CD4-positive, alpha-beta T cell treated with Interleukin-1 beta for 1 hour (primary cell): ENCODE measurements around the gene KRTAP10-1.
"Not testable (repeated sequence)": the region's sequence is repeated elsewhere in the genome, so short reads cannot be mapped to it uniquely, and the experiment has no call there.

ENCODE experiments used
- DNase-seq, 2 donors: peaks; one replicate each; pipeline ENCODE4 v3.0.0-alpha.2; 2020 to 2022

Gene KRTAP10-1

DNA sequence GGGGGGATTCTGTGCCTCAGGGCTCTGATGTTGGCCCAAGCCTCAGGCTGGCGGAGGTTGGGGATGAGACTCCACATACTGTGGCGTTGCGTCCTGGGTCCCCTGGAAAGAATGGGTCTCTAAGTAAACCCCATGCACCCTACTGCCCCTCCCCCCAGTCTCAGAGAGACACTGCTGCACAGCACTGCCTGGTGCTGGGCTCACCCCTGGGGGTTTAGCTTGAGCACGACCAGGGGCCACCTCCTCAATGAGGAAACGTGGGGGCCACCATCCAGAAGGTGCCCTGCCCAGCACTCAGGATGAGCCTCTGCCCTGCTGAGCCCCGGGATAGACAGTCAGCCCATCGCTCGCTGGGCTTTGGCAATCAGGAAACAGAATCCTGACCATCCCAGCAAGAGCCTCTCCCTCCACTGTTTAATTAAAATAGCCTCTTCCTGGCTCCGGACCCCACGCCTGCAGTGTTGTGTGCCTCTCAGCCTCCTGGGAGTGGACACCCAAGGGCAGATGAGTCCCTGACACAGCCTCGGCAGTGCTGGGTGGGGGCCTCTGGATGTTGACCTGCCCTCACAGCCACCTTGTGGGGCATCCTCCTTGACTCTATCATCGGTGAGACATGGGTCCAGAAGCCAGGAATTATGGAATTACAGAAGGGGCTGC is 30.0 kb upstream of the KRTAP10-1 start:
- DNase-seq = no peak

DNA sequence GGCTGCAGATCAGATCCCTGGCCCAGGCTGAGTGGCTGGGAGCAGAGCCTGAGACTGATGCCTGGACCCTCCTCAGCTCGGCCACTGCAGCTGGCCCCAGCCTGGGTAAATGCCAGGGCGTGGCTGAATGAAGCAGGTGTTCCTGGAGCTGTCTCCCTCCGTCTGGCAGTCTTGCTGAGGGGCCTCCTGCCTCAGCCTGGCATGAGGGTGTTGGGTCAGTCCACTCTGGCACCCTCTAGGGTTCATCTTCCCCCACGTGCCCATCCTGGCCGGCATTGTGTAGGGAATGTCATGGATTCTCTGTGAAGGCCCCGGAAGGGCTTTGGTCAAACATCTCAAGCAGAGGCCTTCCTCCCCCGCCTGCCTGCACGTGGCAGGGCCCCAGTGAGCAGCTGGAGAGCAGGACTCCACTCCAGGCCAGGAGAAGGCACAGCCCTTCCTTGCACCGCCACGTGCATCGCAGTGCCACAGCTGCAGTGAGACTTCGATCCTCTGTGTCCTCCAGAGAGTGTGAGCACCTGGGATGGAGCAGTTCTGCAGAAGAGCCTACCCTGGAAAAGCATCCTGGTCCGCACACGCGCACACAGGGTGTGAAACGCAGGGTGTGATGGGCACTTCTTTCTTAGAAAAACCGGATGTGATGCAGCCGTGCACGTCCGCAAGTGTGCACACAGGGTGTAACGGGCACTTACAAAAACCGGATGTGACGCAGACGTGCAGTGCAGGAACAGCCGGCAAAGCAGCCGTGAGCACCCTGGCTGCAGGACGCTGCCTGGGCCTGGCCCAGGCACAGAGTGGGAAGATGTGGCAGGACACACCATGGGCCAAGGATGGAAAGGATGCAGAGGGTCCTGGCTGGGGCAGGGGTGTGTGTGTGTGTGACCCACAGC is 28.9 kb upstream of the KRTAP10-1 start:
- DNase-seq = no peak

DNA sequence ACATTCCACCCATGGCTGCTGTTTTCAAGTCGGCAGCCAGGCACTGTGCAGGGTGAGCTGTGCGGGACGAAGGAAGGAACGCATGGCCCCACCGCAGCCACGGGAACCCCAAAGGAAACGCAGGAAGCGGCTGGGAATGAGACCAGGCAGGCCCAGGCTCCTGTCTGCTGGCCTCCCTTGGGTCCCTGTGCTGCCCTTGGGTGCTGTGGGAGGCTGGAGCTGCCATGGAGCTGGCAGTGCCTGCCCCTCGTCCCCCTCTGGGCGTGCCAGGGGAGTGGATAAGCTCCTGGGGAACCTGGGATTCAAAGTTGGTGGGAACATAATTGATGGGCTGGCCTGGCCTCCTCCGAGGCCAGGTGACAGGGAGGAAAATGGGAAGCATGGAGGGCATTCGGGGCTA is 28.3 kb upstream of the KRTAP10-1 start:
- DNase-seq = no peak

DNA sequence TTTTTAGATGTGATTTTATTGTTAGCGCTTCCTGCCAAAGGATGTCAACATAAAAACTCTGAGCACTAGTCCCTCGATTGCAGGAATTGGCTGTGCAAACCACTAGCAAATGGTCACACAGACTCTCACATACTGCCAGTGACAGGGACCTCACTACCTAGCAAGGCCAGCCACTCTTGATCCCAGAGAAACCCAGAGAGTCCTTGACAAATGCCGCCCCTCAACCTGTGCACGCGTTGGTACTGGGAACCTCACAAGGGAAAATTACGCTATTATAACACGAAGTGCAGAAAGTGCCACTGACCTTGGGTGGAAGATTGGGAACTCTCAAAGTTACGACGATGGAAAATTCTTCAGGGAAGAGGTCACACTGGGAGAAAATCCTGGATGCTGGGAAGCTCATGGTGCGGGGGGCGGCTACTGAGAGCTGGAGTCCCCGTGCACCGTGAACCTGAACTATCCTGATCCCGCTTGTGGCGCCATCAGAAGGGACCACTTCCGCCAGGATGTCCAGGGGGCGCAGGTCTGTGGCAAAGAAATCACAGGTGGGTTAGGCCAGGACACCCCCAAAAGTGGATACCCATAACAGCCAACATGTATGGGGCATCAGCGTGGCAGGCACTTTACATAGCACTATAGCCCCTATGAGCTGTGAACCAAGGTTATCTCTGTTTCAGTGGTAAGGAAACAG is 27.6 kb upstream of the KRTAP10-1 start:
- no peak for DNase-seq

DNA sequence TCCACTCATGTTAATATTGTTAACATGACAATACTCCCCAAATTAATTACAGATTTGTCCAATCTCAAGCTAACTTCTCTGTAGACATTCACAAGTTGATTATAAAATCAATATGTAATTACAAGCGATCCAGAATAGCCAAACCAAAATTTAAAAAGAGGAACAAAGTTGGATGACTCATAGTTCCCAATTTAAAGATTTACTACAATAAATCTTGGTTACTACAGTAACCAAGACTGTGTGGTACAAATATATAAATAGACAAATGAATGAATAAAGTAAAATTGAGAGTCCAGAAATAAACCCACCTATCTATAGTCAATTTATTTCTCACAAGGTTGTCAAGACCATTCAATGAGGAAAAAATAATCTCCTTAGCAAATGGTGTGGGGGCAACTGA is 26.4 kb upstream of the KRTAP10-1 start:
- no peak for DNase-seq

DNA sequence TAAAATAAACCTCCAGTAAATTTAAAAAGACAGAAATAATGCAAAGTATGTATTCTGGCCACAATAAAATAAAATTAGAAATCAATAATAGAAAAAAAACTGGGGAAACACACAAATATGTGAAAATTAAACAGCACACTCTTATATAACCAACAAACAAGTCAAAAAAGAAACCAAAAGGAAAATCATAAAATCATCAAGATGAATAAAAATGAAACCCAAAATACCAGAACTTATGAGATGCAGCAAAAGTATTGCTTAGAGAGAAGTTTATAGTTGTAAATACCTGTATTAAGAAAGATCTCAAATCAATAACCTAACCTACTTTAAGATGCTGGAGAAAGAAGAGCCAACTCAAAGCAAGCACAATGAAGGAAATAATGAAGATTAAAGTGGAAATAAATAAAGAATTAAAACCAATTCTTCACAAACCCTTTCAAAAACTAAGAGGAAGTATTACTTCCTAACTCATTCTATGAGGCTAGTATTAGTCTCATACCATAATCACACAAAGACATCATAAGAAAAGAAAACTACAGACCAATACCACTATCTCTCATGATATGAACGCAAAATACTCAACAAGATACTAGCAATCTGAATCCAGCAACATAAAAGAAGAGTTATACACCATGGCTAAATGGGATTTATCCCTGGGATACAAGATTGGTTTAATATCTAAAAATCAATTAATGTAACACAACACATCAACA is 25.0 kb upstream of the KRTAP10-1 start:
- no peak for DNase-seq

DNA sequence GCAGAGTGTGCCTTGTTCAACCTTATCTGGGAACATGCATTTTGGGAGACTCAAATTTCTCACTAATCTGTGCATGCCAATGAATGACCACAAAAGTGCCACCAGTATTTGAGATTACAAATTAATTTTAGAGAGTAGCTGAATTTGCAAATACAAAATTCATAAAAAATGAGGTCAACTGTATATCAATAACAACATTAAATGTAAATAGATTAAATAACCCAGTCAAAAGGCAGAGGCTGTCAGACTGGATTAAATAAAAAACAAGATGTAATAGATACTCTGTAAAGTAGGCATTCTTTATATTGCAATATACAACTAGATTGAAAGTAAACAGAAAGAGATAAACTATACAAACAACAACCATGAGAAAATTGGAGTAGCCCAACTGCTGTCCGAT is 24.1 kb upstream of the KRTAP10-1 start:
- DNase-seq = no peak

DNA sequence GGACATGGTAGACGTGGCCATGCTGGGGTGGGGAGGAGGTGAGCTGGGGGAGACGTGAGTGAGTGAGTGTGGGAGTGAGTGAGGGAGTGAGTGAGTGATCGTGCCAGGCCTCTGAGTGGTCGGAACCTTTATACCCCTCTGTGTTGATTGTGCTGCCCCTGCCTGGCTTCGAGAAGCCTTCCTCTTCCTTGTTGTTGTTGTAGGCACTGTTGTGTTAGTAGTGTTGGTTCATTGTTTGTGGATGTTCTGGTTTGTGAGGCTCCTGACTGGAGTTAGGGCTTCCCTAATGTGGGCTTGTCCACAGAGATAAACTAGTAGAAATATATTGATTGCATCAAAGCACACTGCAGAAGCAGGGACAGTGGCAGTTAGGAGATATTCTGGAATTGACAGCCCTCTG is 18.7 kb upstream of the KRTAP10-1 start, which contains the start of gene KRTAP10-3:
KRTAP10-3 (minus strand) TSS at position 101 of the 400 bp plus-strand sequence; CDS start at position 21, 80 bp downstream.
- DNase-seq = no peak

DNA sequence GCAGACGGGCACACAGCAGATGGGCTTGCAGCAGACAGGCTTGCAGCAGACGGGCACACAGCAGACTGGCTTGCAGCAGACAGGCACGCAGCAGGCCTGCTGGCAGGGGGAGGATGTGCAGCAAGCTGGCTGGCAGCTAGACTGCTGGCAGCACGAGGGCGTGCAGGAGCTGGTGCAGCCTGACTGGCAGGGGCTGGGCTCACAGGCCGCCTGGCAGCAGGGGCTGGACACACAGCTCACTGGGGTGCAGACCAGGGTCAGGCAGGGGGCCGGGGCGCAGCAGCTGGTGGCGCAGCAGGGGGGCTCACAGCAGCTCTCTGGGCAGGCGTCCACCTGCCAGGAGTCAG is 18.3 kb upstream of the KRTAP10-1 start:
- not testable (repeated sequence) for DNase-seq

DNA sequence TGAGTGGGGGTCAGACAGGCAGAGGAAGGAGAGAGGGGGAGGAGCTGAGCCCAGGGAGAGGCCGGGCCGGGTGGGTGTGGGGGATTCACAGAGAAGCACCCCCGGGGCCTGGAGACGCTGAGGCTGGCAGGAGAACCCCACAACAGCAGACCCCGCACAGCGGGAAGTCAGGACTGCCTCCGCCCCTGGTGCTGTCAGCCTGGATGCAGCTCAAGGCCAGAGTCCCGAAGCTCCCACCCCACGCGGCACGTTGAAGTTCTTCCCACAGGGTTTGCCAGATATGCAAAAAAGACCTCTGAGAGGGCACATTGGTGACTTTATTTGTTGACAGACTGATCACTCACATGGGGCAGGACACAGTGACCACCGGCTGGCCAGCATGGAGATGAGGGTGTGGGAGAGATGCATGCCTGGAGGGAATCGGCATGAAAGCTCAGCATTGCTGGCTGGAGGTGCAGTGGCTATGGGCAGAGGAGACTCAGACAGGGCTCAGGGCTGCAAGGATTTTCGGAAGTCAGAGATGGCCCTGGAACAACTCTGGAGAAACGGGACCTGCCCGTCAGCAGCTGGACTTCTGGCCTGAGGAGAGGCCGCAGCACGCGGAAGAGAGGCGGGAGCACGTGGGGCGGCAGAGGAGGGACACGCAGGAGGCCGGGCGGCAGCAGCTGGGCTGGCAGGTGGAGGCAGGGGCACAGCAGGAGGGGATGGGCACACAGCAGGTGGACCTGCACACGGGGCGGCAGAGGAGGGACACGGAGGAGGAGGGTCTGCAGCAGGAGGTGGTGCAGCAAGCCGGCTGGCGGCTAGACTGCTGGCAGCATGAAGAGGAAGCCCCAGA is 17.7 kb upstream of the KRTAP10-1 start:
- DNase-seq = no peak

DNA sequence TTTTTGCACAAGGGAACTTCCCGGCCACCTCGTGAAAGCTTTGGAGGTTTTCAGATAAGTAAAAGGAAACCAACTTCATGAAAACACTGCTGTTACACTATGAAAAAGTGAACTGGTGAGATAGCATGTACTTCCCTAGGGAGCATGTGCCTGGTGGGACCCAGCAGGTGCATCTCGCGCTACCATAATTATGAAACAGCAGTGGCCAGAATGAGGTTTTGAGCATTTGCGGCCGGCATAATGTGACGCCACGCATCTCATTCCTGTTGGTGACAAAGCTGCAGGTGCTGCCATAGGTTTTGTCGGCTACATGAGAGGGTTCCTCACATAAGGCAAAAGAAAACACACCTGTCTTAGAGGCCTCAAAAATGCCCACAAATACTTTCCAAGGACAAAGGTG is 16.9 kb upstream of the KRTAP10-1 start:
- no peak for DNase-seq

DNA sequence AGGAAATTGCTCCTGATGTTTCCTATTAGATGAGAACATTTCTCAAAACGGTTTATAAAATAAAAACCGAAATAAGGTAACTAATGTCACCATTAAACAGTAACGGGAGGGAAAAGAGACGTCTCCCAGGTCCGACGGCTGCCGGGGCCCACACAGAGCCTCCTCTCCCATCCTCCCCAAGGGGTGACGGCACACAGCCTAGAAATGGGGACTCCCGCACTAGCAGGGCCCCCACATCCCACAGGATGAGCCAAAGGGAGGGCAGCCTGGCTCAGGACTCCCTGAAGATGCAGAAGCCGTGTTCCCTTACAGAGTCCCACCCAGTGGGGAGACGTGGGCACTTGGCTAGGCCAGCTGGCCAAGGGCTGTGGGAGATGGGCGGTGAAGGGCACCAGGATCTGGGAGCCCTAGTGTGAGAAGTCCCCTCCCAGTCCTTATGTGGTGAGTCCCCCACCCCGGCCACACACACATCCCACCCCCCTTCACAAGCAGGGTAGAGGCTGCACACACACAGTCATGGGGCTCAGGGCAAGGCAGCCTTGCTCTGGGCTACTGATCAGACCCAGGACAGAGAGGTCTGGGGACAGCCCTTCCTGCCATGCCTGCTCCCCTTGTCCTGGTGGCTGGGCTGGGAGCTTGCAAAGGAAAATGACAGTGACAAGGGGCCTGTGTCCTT is 15.3 kb upstream of the KRTAP10-1 start:
- no peak for DNase-seq

DNA sequence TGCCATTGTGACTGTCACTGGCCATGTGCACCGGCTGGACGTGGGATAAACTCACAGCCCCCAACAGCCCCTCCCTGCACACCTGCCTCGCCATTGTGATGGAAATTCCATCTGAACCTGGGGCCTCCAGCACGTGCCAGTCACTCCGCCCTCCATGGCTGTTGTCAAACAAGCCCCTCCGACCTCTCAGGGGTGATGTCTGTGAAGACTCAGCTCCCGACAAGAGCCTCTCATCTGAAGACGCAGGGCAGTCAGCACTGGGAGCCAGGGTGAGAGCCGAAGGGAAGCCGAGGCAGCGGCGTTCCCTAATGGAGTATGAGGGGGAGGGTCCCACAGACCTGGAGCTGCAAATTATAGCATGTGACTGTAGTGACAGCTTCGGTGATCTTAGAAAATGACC is 12.7 kb upstream of the KRTAP10-1 start:
- no peak for DNase-seq

DNA sequence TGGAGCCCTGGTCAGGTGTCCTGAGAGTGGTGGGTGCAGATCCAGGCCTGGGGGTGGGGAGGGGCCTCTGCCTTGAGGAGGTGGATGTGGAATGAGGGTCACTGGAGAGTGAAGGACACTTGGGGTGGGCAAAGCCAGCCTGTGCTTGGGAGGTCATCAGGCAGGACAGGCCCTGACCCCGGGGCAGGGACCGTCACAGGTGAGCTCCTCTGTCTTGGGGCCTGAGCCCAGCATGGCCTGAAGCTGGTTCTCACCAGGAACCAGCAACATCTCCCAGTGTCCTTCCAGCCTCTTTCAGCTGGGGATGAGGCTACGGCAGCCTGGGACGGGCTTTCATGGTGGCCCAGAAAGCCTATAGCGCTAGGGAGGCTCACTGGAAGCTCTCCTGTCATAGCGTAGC is 12.1 kb upstream of the KRTAP10-1 start:
- no peak for DNase-seq

DNA sequence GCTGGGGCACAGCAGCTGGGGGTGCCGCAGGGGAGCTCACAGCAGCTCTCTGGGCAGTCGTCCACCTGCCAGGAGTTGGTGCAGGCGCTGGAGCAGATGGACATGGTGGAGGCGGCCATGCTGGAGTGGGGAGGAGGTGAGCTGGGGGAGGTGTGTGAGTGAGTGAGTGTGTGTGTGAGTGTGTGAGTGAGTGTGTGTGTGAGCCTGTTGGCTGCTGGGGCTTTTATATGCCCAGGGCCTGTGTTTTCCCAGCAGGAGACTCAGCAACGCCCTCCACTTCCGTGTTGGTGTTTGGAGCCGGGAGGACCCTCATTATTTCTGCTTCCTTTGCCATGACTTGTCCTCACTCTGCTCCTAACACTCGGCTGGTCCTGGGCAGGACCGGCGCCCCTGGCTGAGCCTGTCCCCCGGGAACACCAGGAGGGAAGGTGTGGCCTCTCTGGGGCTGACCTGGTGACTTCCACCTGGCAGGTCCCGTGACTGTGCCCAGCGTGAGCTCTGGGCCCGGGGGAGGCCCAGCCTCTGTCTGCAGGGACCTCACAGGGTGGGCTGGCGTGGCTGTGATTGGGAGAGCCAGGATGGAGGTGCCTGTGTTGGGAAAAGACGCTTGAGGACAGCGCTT is 11.5 kb upstream of the KRTAP10-1 start, which contains the start of gene KRTAP10-2:
KRTAP10-2 (minus strand) TSS at position 166 of the 622 bp plus-strand sequence; CDS start at position 119, 47 bp downstream.
- no peak for DNase-seq

DNA sequence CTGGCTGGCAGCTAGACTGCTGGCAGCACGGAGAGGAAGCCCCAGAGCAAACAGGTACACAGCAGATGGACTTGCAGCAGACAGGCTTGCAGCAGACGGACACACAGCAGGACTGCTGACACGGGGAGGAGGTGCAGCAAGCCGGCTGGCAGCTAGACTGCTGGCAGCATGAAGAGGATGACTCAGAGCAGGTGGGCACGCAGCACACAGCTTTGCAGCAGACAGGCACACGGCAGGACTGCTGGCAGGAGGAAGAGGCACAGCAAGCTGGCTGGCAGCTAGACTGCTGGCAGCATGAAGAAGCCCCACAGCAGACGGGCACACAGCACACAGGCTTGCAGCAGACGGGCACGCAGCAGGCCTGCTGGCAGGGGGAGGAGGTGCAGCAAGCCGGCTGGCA is 10.8 kb upstream of the KRTAP10-1 start:
- DNase-seq = no peak

DNA sequence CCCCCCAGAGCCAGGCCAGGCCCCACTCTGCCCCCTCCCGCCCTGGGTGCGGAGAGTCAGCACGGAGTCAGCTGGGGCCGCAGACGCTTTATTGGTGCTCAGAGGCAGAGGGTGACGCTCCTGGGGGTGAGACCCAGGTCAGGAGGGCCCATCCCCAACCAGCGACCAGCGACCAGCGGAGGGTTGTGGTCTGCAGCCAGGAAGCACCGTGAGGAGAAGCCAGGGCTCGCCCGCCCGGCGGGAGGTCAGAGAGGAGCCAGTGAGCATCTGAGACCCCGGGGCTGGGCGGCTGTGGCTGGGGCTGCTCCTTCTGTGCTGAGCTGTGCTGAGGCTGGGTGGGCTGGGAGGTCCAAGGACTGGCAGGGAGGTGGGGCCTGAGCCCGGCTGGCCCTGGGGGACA is 10.3 kb upstream of the KRTAP10-1 start:
- DNase-seq = not testable (repeated sequence)

DNA sequence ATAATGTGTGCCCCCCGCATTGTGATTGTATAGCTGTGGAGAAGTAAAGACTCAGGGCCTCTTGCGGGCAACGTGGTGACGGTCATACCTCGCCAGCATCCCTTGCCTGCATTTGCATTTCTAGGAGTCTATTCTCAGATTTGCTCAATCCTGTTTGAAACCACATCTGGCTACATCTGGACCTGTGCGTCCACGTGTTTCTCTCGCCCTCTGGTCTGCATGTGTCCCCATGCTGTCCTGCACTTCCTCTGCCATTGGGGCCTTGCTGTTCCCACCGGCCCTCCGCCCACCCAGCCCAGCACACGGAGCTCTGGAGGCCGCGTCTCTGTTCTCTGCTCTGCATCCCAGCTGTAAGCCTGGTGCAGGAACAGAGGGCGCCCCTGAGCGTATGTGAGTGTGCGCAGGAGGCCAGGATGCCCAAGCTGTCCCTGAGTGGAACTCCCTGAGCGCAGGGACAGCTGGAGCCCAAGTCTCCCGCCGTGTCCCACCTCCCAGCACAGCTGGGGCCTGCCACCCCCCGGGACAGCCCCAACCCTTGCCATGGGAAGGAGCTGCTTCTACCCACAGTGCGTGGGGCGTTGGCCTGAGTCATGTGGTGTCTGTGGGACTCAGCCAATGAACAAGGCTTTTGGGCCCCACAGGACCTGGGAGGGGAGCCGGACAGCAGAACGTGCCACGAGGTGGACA is 9.7 kb upstream of the KRTAP10-1 start:
- DNase-seq = no peak

DNA sequence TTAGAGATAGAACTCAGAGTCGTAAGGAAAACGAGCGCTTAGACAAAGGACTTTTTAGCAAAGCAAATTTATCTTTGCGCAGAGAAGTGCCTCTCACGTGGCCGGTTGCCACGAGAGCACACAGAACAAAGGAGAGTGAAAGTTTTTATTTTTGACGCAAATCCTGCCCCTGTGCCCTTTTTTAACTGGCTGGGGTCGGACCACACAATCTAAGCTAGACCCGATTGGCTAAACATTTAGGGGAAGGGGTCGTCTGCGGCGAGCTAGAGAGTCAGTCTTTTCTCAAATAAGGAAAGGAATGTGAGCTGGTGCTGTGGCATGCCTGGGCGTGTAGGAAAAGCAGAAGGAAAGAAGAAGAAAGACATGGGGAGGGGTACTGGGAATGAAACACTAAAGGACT is 8.9 kb upstream of the KRTAP10-1 start:
- no peak for DNase-seq

DNA sequence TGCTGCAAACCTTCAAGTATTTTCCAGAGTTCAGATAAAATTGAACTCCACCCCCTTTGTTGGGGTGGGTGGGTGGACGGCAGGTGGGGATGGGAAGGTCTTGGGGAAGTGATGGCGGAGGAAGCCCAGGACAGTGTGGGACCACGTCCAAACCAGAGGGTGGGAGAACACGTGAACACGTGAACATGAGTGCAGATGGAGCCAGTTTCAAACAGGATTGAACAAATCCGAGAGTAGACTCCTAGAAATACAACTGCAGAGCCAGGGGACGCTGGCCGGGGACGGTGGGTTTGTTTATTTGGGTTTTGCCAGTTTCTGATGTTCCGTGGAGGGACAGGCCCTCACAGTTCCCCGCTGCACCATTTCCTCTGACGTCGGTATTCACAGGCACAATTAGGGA is 8.4 kb upstream of the KRTAP10-1 start:
- DNase-seq = no peak
